Lung microvascular endothelial cell (primary cell): ENCODE data around the gene COL4A6. TPM values are rescaled to one million over a fixed set of nuclear protein-coding genes. Genes with fewer than 3 reads are reported as not detected.

Experiments
- DNase-seq, 2 donors: peaks; one replicate each; pipeline versions ENCODE4 v3.0.0 to v3.0.0-alpha.2; 2010; ENCODE audit warnings: low read depth in 2 of 2
- total RNA-seq: library from RNA; depleted of rRNA; stranded (reverse); fragments of >200 nt; gene quantifications from 2 replicates; pipeline ENCODE4 v1.2.1, GENCODE V29; 2014

Gene COL4A6
- total RNA-seq, 1 donor from 2014 or later = 0.20 TPM

DNA sequence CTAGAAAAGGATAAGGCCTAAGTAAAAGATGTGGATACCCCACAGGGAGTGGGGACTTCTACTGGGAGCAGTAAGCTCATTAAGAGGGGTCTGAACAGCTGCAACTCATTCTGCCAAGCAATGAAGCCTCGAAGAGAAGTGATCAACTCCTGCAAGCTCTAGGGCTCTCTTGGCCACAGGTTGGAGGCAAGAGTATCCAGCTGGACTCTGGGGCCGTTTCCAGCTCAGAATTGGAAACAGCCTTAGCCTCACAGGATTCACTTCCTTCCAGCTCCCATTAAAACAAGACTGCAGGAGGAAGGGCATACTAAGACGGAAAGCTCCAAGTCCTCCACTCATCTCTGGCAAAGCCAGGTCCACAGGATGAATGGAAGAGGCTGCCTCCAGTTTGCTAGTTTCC, 220.3 kb downstream of the COL4A6 start:
- no peak for DNase-seq

DNA sequence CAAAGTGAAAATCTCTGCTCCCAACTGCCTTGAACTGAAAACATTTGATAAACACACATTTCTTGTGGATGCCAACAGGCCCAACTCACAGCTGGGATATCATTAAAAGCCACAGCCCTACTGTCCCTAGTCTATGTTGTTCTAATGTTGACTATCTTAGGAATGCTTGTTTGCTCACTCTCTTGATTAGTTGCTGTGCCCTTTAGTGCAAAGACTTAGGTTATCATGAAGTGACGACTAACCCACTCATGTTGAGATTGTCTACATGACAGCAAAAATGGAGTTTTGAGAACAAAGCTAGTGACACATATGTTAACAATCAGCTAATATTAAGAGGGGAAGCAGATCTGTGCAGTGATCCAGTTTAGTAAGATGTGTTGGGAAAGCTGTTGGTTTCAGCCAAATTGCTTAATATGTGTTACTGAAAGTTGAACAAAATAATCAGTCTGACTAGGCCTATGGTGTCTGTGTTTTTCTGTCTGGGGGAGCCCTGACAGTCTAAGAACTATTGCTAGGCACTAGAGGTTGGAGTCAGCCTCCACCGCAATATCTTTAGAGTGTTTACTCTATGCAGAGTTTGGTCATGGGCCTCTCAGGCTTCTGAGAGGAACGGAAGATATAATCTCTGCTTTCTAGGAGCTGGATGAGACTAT, 221.2 kb downstream of the COL4A6 start:
- no peak for DNase-seq

- DNase-seq = no peak
Measured at GRCh38 chrX:108216405-108216804, 221.8 kb downstream of the COL4A6 start.

GRCh38 chrX:108211301-108211700, 226.9 kb downstream of the COL4A6 start:
- DNase-seq = no peak

- DNase-seq = no peak
Measured at GRCh38 chrX:108209006-108209554, 229.1 kb downstream of the COL4A6 start.

- no peak for DNase-seq
Measured at GRCh38 chrX:108203540-108203939, 234.7 kb downstream of the COL4A6 start.

DNA sequence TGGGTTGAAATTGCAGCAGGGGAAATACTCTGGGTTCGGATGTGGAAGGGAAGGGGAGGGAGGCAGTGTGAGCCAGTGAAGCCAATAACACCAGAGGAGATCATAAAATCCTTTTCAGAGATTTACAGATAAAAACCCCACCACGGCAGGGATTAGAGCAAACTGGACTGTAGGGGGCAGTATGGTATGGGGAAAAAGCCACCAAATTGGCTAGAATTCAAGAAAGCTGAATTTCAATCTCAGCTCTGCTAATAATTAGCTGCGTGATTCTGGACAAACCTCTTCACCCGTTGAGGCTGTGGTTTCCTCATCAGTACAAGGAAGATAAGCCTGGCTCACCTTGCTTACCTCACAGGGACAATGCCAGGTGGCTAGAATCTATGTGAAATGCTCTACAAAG, 238.5 kb downstream of the COL4A6 start:
- DNase-seq = peak; percentile 48 to 58

- DNase-seq = no peak
Measured at GRCh38 chrX:108199041-108199440, 239.2 kb downstream of the COL4A6 start.

DNA sequence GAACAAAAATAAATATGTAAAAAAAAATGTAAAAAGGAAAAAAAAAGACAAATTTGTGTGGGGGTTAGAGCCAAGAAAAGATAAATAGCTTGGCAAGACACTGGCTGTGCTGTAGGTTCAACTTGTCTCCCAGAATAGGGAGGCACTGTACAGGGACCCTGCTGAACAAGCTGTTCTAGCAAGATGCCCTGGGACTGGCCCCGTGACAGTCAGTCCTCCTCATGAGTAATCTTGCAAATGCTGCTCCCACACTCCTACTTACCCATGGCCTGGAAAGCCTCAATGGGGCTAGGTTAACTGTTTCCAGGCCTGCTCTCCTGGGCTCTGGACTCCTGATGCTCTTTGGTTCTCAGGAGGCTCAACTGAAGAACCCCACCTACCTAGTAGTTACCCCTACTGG, 239.8 kb downstream of the COL4A6 start:
- DNase-seq = no peak

DNA sequence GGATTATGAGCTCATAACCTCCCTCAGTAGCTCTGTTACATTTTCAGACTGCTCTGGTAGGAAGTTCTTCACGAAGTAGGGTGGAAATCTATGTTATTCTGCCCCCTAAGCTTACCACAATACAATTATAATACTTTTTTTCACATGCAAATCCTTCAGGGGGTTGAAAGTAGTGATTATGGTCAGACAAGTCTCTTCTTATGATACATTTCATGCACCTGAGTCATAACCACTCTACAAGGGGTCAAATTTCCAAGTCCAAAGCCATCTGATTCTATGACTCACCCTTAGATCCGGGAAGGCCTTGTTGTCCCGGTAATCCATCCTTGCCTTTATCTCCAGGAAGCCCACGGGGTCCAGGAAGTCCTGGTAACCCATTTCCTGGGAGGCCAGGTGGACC, 251.4 kb downstream of the COL4A6 start:
- DNase-seq = peak; percentile 9 to 77

DNA sequence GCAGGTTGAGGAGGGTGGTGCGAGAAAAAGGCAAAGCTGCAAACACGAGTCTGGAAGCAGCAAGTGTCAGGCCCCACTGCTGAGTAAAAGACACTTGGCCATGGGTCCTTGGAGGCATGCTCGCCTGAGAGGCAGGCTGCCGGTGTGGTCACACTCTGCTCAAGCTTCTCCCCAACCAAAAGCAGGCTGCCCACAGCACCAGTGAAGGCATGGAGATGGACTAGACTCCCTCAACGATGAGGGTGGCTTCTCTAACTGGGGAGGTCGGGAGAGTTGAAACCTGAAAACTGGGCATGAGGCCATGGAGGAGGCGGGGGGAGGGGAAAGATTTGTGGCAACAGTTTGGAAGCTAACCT, 260.1 kb downstream of the COL4A6 start:
- no peak for DNase-seq

GRCh38 chrX:108177351-108178142, 260.7 kb downstream of the COL4A6 start:
- DNase-seq = peak in 1 of 2 donors; percentile 46

DNA sequence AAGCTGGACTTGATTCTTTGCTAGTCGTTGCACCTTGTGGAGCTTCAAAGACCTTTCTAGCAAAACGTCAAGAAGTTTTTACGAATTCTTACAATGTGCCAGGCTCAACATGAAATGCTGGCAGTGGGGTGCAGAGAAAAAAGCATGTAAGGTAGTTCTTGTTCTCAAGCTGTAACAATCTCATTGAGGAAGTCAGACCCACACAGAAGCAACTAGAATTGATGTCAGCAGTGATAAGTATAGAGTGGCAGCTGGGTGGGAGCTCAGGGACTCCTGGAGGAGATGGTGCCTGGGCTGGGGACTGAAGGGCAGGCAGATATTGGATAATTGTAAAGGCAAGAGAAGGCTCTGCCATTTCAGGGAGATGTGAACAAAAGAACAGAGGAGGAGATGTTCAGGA, 264.3 kb downstream of the COL4A6 start:
- DNase-seq = no peak

DNA sequence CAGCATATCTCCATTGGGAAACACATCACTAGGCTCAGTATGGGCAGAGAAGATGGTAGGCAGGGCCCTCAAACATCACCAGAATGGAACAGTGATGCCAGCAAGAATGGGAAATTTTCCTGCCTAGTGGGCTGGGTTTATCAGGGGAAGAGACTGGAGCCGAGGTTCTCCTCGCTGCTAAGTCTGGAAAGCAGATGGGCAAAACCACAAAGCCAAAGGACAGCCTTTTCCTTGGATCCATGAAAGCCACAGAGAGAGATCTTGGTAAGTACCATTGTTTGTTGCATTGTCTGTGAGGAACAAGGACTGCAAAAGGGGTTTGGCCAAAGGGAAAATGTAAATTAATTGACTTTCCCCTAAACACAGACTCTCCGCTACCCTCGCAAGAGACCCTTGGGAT, 266.6 kb downstream of the COL4A6 start:
- DNase-seq = no peak

GRCh38 chrX:108169768-108170167, 268.5 kb downstream of the COL4A6 start:
- no peak for DNase-seq

DNA sequence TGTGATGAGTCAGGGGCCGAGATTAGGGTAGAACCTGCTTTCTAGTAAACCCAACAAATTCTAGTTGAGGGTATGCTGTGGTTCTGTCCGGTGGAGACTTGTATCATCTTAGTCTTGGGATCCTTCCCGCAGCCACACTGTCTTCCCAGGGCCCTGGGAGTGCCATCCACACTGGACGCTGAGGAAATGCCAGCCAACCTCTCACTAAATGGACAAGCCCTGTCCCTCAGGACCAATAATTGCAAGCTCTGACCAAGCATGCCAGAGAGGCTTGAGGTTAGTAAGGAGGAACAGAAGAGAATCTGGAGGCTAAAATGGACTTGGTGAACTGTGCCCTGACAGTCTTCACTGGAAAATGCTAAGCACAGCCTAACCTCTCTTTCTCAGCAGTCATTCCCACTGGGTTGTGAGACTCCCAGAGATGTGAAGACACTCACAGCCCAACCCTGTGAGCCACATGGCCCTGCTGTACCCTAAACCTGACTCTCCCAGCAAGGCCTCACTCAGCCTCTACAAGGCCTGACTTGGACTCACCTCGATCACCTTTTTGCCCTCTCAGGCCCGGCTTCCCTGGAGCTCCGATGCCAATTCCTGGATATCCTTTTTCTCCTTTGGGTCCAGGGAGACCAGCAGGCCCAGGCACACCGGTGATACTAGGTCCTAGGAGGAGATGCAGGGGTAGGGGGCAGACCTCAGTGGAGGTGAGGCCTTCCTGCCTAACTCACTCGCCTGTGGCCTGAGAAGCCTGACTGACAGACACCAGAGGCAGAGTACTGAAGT, 269.1 kb downstream of the COL4A6 start:
- DNase-seq = no peak

DNA sequence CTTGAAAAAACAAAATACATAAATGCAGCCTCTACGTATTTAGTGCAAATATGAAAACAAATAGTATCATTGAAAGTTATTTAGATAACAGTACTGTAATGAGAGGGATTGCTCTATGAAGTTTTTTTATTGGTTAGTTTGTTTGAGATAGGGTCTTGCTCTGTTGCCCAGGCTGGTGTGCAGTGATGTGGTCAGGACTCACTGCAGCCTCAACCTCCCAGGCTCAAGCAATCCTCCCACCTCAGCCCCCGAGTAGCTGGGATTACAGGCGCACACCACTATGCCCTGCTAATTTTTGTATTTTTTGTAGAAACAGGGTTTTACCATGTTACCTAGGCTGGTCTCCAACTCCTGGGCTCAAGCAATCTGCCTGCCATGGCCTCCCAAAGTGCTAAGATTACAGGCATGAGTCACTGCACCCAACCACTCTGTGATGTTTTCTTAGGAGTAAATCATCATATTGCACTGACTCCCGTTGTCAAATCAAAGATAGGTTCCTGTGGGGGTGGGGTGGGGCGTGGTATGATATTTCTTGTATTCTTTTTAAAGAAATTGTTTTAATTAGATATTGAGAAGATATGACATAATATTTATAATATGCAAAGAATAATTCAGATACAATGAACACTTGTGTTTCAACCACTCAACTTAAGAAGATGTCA, 270.9 kb downstream of the COL4A6 start:
- DNase-seq = peak in 1 of 2 donors; percentile 26

- peak; percentile 44 to 52 for DNase-seq
Measured at GRCh38 chrX:108165383-108166111, 272.7 kb downstream of the COL4A6 start.

DNA sequence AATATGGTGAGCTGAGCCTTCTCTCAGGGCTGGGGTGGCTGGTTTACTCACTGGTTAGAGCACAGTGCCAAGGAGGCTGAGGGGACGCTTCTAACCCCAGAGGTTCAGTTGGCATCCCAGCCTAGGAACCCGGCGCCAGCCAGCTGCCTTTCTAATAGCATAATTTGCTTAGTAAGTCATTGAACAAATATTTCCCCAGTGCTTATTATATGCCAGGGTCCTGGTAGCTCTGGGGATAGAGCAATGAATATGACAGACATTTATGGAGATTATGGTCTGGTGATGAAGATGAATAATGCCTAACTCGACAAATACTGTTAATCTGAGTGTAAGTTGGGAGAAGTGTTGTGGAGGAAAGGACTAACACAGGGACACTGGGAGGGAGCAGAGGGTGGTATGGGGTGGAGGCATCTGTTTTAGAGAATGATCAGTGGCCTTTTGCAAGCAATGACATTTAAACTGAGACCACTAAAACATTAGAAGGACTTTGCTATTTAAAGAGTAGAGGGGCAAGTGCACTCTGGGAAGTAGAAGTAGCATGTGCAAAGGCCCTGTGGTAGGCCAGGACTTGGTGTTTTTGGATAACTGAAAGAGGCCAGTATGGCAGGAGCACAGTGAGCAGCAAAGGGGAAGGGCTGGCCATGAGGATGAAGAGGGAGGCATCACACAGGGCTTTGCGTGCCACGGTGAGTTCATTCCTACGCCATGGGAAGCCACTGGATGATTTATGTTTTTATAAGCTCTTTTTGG, 274.7 kb downstream of the COL4A6 start:
- DNase-seq = no peak

GRCh38 chrX:108162265-108162664, 276.0 kb downstream of the COL4A6 start:
- no peak for DNase-seq
